BJ (cell line): Measurements from ENCODE around the gene GLCCI1. TPM values are rescaled to one million over a fixed set of nuclear protein-coding genes. Genes with fewer than 3 reads are reported as not detected.
"Not testable (repeated sequence)": the region's sequence is repeated elsewhere in the genome, so short reads cannot be mapped to it uniquely, and the experiment has no call there.

Experiments used
- CTCF ChIA-PET: fragments of 350-600 bp; formaldehyde crosslinking; extraction: SDS; loops from one replicate; lab custom pipeline; 2021; ENCODE audit warnings: antibody characterized with exemption, inconsistent platforms; lab: Yijun Ruan, JAX
- POLR2A ChIA-PET: fragments of 300-600 bp; sonication (Branson Sonifier 250); formaldehyde crosslinking; extraction: SDS; loops from one replicate; lab custom pipeline; 2021; ENCODE audit warnings: antibody characterized with exemption; lab: Charles Lee
- DNase-seq: peaks from one replicate; pipeline ENCODE4 v3.0.0-alpha.2; 2011; ENCODE audit warnings: low read depth
- H3K27me3 ChIP-seq: 2 replicates; pipeline ENCODE4 v1.6.0; 2011; ENCODE audit warnings: low read length; ENCODE audit not compliant: control insufficient read depth, insufficient read depth
- H3K36me3 ChIP-seq: 2 replicates; pipeline ENCODE4 v1.5.1; 2011; ENCODE audit warnings: low read length; ENCODE audit not compliant: control insufficient read depth, insufficient read depth
- H3K4me3 ChIP-seq: 2 replicates; pipeline ENCODE4 v1.5.1; 2011; ENCODE audit warnings: low read depth, mild to moderate bottlenecking, control low read depth, low read length
- polyA plus RNA-seq: library from polyadenylated mRNA; depleted of rRNA; stranded (reverse); fragments of >200 nt; gene quantifications from 2 replicates; pipeline ENCODE4 v1.2.3, GENCODE V29; 2011
- TF ChIP-seq, protein P1 (sequence below): IDR thresholded peaks from 2 replicates; pipeline ENCODE4 v1.5.1; 2011; ENCODE audit warnings: low read depth, mild to moderate bottlenecking, control low read depth, inconsistent platforms, low read length, moderate library complexity; ENCODE audit not compliant: insufficient read depth

The GLCCI1 gene
- polyA plus RNA-seq, 1 experiment = 11.2 TPM

DNA sequence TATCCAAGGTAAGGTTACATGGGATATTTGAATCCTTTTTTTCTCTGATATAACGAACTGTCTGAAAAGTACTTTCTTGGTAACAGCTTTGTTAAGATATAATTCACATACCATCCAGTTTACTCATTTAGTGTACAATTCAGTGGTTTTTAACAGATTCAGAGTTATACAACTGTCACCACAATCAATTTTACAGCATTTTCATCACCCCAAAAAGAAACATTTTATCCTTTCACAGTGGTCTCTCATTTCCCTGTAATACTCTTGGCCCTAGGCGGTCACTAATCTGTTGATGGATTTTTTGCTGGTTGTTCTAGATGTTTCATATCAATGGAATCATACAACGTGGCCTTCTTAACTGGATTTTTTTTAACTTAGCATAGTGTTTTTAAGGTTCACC, 91.6 kb downstream of the GLCCI1 start:
- no peak for DNase-seq
- Histone ChIP-seq H3K4me3 (no peak overlapping the region), H3K27me3 (no peaks in the 10 kb centered on the region), H3K36me3 (no peaks in the 10 kb centered on the region)
- POLR2A ChIA-PET = no interaction called here
- TF ChIP-seq, protein P1, sequence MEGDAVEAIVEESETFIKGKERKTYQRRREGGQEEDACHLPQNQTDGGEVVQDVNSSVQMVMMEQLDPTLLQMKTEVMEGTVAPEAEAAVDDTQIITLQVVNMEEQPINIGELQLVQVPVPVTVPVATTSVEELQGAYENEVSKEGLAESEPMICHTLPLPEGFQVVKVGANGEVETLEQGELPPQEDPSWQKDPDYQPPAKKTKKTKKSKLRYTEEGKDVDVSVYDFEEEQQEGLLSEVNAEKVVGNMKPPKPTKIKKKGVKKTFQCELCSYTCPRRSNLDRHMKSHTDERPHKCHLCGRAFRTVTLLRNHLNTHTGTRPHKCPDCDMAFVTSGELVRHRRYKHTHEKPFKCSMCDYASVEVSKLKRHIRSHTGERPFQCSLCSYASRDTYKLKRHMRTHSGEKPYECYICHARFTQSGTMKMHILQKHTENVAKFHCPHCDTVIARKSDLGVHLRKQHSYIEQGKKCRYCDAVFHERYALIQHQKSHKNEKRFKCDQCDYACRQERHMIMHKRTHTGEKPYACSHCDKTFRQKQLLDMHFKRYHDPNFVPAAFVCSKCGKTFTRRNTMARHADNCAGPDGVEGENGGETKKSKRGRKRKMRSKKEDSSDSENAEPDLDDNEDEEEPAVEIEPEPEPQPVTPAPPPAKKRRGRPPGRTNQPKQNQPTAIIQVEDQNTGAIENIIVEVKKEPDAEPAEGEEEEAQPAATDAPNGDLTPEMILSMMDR = no peak
- CTCF ChIA-PET = no interaction called here

DNA sequence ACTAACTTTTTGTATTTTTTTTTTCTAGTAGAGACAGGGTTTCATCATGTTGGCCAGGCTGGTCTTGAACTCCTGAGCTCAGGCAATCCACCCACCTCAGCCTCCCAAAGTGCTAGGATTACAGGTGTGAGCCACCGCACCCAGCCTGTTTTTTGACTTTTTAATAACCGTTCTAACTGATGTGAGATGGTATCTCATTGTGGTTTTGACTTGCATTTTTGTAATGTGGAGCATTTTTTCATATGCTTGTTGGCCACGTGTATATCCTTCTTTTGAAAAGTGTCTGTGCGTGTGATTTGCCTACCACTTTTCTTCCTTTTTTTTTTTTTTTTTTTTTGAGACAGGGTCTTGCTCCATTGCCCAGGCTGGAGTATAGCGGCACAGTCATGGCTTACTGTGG, 94.7 kb downstream of the GLCCI1 start:
- H3K27me3 ChIP-seq, POLR2A ChIA-PET, H3K4me3 ChIP-seq, H3K36me3 ChIP-seq, DNase-seq, CTCF ChIA-PET: not testable (repeated sequence)

DNA sequence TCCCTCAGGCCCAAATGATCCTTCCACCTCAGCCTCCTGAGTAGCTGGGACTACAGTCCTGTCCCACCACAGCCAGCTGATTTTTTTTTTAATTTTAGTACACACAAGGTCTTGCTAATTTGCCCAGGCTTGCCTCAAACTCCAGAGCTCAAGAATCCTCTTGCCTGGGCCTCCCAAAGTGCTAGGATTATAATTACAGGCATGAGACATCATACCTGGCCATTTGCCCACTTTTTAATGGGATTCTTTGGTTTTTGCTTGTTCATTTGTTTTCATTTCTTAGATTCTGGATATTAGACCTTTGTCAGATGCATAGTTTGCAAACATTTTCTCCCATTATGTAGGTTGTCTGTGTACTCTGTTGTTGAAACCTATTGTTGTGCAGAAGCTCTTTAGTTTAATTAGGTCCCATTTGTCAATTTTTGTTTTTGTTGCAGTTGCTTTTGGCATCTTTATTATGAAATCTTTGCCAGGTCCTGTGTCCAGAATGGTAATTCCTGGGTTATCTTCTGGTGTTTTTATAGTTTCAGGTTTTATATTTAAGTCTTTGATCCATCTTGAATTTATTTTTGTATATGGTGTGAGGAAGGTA, 95.2 kb downstream of the GLCCI1 start:
- TF ChIP-seq, protein P1 = no peak
- no peaks in the 10 kb centered on the region for H3K27me3 ChIP-seq
- POLR2A ChIA-PET = no interaction called here
- no peak overlapping the region for H3K4me3 ChIP-seq
- H3K36me3 ChIP-seq = 0 out of 2 replicates have a peak, but pooled peaks cover under 1% of the 10 kb centered on the region
- CTCF ChIA-PET = no interaction called here
- no peak for DNase-seq

DNA sequence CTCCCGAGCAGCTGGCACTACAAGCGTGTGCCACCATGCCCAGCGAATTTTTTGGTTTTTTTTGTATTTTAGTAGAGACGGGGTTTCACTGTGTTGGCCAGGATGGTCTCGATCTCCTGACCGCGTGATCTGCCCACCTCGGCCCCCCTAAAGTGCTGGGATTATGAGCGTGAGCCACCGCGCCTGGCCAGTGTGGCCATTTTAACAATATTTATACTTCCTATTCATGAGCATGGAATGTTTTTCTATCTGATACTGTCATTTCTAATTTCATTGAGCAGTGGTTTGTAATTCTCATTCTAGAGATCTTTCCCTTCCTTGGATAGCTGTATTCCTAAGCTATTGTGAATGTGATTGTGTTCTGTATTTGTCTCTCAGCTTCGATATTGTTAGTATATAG, 96.2 kb downstream of the GLCCI1 start:
- TF ChIP-seq, protein P1 = no peak
- no peak for DNase-seq

DNA sequence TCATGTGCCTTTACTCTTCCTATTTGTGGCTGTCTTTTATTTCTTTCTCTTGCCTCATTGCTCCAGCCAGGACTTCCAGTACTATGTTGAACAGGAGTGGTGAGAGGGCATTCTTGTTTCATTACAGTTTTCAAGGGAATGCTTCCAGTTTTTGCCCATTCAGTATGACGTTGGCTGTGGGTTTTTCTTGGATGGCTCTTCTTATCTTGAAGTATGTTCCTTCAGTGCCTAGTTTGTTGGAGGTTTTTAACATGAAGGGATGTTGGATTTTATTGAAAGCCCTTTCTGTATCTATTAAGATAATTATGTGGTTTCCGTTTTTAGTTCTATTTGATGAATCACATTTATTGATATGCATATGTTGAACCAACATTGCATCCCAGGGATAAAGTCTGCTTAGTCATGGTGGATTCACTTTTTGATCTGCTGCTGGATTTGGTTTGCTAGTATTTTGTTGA, 96.8 kb downstream of the GLCCI1 start:
- TF ChIP-seq, protein P1 = no peak
- CTCF ChIA-PET = interaction anchor here (1.6 kb wide), 1 partner anchor 12 kb away, joined by 3 read pairs; no protein-coding TSS in a partner anchor
- H3K36me3 ChIP-seq = 0 out of 2 replicates have a peak, but pooled peaks cover 1% of the 10 kb centered on the region

More for the DNA sequence above, 96.2 kb downstream of the GLCCI1 start:
- ChIA-PET POLR2A (no interaction called here), CTCF (interaction anchor here (1.6 kb wide), 1 partner anchor 12 kb away, joined by 3 read pairs; no protein-coding TSS in a partner anchor)
- H3K27me3 ChIP-seq = no peaks in the 10 kb centered on the region
- H3K36me3 ChIP-seq = 0 out of 2 replicates have a peak, but pooled peaks cover 1% of the 10 kb centered on the region
- no peak overlapping the region for H3K4me3 ChIP-seq

More for the DNA sequence above, 96.8 kb downstream of the GLCCI1 start:
- DNase-seq = peak; percentile 24
- Histone ChIP-seq H3K27me3 (no peaks in the 10 kb centered on the region), H3K4me3 (no peak overlapping the region)
- POLR2A ChIA-PET = no interaction called here
